Effector memory CD4-positive, alpha-beta T cell (primary cell): ENCODE data around the gene FGD3.

Source experiments
- DNase-seq, 3 donors: peaks; one replicate each; pipeline ENCODE4 v3.0.0-alpha.2; 2020
- H3K27ac ChIP-seq: 2 replicates; pipeline ENCODE4 v1.7.0; 2013; ENCODE audit warnings: mild to moderate bottlenecking, low read length, moderate library complexity; ENCODE audit not compliant: insufficient read depth, poor library complexity, severe bottlenecking
- H3K27me3 ChIP-seq: replicated peaks from 2 replicates; pipeline ENCODE4 v1.7.0; 2013; ENCODE audit warnings: mild to moderate bottlenecking, low read length; ENCODE audit not compliant: insufficient read depth, control insufficient read depth, poor library complexity, severe bottlenecking
- H3K36me3 ChIP-seq: 2 replicates; pipeline ENCODE4 v1.7.0; 2013; ENCODE audit warnings: mild to moderate bottlenecking, low read length, moderate library complexity; ENCODE audit not compliant: control insufficient read depth, insufficient read depth
- H3K4me1 ChIP-seq: 2 replicates; pipeline ENCODE4 v1.7.0; 2013; ENCODE audit warnings: low read length, mild to moderate bottlenecking; ENCODE audit not compliant: control insufficient read depth, insufficient read depth, poor library complexity, severe bottlenecking
- H3K4me3 ChIP-seq: 2 replicates; pipeline ENCODE4 v1.7.0; 2013; ENCODE audit warnings: low read length, low read depth, mild to moderate bottlenecking; ENCODE audit not compliant: insufficient read depth, poor library complexity, severe bottlenecking
- H3K9me3 ChIP-seq: 2 replicates; pipeline ENCODE4 v1.7.0; 2013; ENCODE audit warnings: mild to moderate bottlenecking, low read length, moderate library complexity; ENCODE audit not compliant: control insufficient read depth

The FGD3 gene

GRCh38 chr9:92966518-92966800 lies 19.1 kb downstream of the FGD3 start:
- Histone ChIP-seq H3K4me1 (peaks cover 68% of the 10 kb centered on the region), H3K36me3 (peaks cover 3% of the 10 kb centered on the region), H3K27me3 (no peaks in the 10 kb centered on the region), H3K4me3 (peak overlapping the region; percentile 86), H3K9me3 (no peaks in the 10 kb centered on the region), H3K27ac (peak overlapping the region; percentile 90)
- no peak for DNase-seq

GRCh38 chr9:92968081-92968480 lies 20.8 kb downstream of the FGD3 start:
- DNase-seq = no peak
- Histone ChIP-seq H3K9me3 (no peaks in the 10 kb centered on the region), H3K4me3 (peak overlapping the region; percentile 38), H3K27ac (peak overlapping the region; percentile 90), H3K4me1 (peaks cover 53% of the 10 kb centered on the region), H3K27me3 (no peaks in the 10 kb centered on the region), H3K36me3 (peaks cover 3% of the 10 kb centered on the region)

GRCh38 chr9:92969516-92970466 lies 22.5 kb downstream of the FGD3 start:
- Histone ChIP-seq H3K27me3 (no peaks in the 10 kb centered on the region), H3K9me3 (no peaks in the 10 kb centered on the region), H3K36me3 (peaks cover 14% of the 10 kb centered on the region), H3K27ac (peak overlapping the region; percentile 90), H3K4me1 (peaks cover 61% of the 10 kb centered on the region), H3K4me3 (peak overlapping the region; percentile 29)
- no peak for DNase-seq

GRCh38 chr9:92970467-92970923 lies 23.2 kb downstream of the FGD3 start:
- no peaks in the 10 kb centered on the region for H3K27me3 ChIP-seq
- DNase-seq = no peak
- peaks cover 21% of the 10 kb centered on the region for H3K36me3 ChIP-seq
- peak overlapping the region; percentile 90 for H3K27ac ChIP-seq
- H3K4me3 ChIP-seq = peak overlapping the region; percentile 29
- H3K4me1 ChIP-seq = peaks cover 68% of the 10 kb centered on the region
- H3K9me3 ChIP-seq = no peaks in the 10 kb centered on the region

- Histone ChIP-seq H3K36me3 (peaks cover 27% of the 10 kb centered on the region), H3K27me3 (no peaks in the 10 kb centered on the region), H3K4me3 (peak overlapping the region; percentile 29), H3K4me1 (peaks cover 74% of the 10 kb centered on the region), H3K27ac (peak overlapping the region; percentile 11), H3K9me3 (no peaks in the 10 kb centered on the region)
- no peak for DNase-seq
Observed at GRCh38 chr9:92971121-92971520, 23.8 kb downstream of the FGD3 start.

- H3K27ac ChIP-seq = no peak overlapping the region
- DNase-seq = no peak
Observed at GRCh38 chr9:92971776-92972175, 24.5 kb downstream of the FGD3 start.

GRCh38 chr9:92973700-92974099 lies 26.4 kb downstream of the FGD3 start:
- peaks cover 78% of the 10 kb centered on the region for H3K4me1 ChIP-seq
- no peak for DNase-seq
- H3K9me3 ChIP-seq = no peaks in the 10 kb centered on the region
- H3K27ac ChIP-seq = peak overlapping the region; percentile 22
- no peaks in the 10 kb centered on the region for H3K27me3 ChIP-seq
- no peak overlapping the region for H3K4me3 ChIP-seq
- peaks cover 45% of the 10 kb centered on the region for H3K36me3 ChIP-seq

More at GRCh38 chr9:92971776-92972175, 24.5 kb downstream of the FGD3 start:
- Histone ChIP-seq H3K36me3 (peaks cover 34% of the 10 kb centered on the region), H3K4me3 (no peak overlapping the region), H3K27me3 (no peaks in the 10 kb centered on the region), H3K9me3 (no peaks in the 10 kb centered on the region), H3K4me1 (peaks cover 81% of the 10 kb centered on the region)

GRCh38 chr9:92974161-92974661 lies 26.9 kb downstream of the FGD3 start:
- DNase-seq = no peak
- peak overlapping the region; percentile 49 for H3K27ac ChIP-seq
- H3K4me1 ChIP-seq = peaks cover 78% of the 10 kb centered on the region
- H3K4me3 ChIP-seq = no peak overlapping the region
- no peaks in the 10 kb centered on the region for H3K9me3 ChIP-seq
- no peaks in the 10 kb centered on the region for H3K27me3 ChIP-seq
- H3K36me3 ChIP-seq = peaks cover 45% of the 10 kb centered on the region

- peaks cover 76% of the 10 kb centered on the region for H3K4me1 ChIP-seq
Observed at GRCh38 chr9:92974761-92975755, 27.7 kb downstream of the FGD3 start.

More at GRCh38 chr9:92974761-92975755, 27.7 kb downstream of the FGD3 start:
- H3K4me3 ChIP-seq = no peak overlapping the region
- H3K9me3 ChIP-seq = no peaks in the 10 kb centered on the region
- H3K27ac ChIP-seq = peak overlapping the region; percentile 49
- H3K27me3 ChIP-seq = no peaks in the 10 kb centered on the region
- H3K36me3 ChIP-seq = peaks cover 43% of the 10 kb centered on the region
- DNase-seq = no peak
